GM12891 (cell line): Measurements from ENCODE around the gene TMPRSS5. TPM values are rescaled to one million over a fixed set of nuclear protein-coding genes. Genes with fewer than 3 reads are reported as not detected.

Experiments
- DNase-seq: peaks from one replicate; pipeline ENCODE4 v3.0.0; 2011; ENCODE audit warnings: low spot score; ENCODE audit not compliant: insufficient read length
- FAIRE-seq: peaks from 2 replicates; lab custom pipeline; 2011; peaks lifted over from hg19 to GRCh38; lab: Jason Lieb, UNC
- PAX5 ChIP-seq: IDR thresholded peaks from 2 replicates; pipeline ENCODE4 v1.6.1; 2011; ENCODE audit warnings: low read length, moderate library complexity, mild to moderate bottlenecking; ENCODE audit not compliant: insufficient read depth, severe bottlenecking
- POLR2A ChIP-seq: IDR thresholded peaks from 2 replicates; pipeline ENCODE4 v1.6.1; 2011; ENCODE audit warnings: low read depth, low read length, control low read depth
- POLR2AphosphoS5 ChIP-seq: IDR thresholded peaks from 2 replicates; pipeline ENCODE4 v1.6.1; 2011; ENCODE audit warnings: low read depth, low read length, control low read depth
- POU2F2 ChIP-seq: IDR thresholded peaks from 2 replicates; pipeline ENCODE4 v1.6.1; 2011; ENCODE audit warnings: low read depth, mild to moderate bottlenecking, control low read depth, low read length, moderate library complexity
- SPI1 ChIP-seq: IDR thresholded peaks from 2 replicates; pipeline ENCODE4 v1.6.1; 2011; ENCODE audit warnings: low read depth, low read length, control low read depth
- TAF1 ChIP-seq: IDR thresholded peaks from 2 replicates; pipeline ENCODE4 v1.6.1; 2011; ENCODE audit warnings: low read depth, low read length, control low read depth
- polyA plus RNA-seq: library from polyadenylated mRNA; unstranded; fragments of >200 nt; gene quantifications from one replicate; pipeline ENCODE4 v1.2.1, GENCODE V29; 2012; ENCODE audit warnings: low read depth, missing spikeins, inconsistent platforms; ENCODE audit not compliant: missing spikeins

TMPRSS5 gene
- 0.23 TPM for polyA plus RNA-seq

DNA sequence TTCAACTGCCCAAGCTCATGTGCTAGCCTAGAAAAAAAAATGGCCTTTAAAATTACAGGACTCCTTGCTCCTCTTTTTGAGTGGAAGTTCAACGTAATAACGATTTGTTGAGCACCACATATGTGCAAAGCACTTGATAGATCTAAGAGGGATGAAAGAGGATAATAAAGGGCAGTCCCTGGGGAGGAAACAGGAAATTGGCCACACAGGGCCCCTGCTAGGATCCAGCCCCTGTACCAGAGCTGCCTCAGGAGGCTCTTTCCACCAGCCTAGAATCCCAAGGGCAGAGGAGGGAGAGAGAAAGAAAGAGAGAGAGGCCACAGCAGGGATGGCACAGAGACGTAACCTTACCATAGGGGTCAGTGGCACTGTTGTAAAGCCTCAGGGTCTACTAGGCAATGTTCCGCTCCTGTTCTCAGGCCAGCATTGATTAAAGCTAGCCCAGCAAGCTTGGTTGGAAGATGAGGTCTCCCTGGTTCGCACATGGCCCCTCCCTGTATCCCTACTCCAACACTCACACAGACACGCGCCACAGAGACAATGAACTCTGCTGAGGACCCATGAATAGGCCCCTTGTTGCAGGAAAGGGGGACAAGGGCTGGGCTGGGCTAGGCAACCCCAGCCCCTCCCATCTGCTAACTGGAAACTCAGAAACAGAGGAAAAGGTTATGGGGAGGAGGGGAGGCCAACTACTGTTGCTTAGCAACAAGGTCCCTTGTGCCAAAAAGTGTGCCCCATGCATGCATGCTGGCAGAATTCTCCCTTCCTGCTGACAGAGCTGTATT is at the start of gene TMPRSS5:
TSS of gene TMPRSS5 (minus strand) at position 438 of the 785 bp plus-strand sequence. CDS start at position 354, 84 bp downstream.
- TF ChIP-seq TAF1, result no peak
- no peak for TF ChIP-seq POU2F2
- TF ChIP-seq PAX5, result no peak
- no peak for TF ChIP-seq POLR2AphosphoS5
- no peak for TF ChIP-seq POLR2A
- TF ChIP-seq SPI1, result no peak
- DNase-seq, result no peak
- no peak for FAIRE-seq

DNA sequence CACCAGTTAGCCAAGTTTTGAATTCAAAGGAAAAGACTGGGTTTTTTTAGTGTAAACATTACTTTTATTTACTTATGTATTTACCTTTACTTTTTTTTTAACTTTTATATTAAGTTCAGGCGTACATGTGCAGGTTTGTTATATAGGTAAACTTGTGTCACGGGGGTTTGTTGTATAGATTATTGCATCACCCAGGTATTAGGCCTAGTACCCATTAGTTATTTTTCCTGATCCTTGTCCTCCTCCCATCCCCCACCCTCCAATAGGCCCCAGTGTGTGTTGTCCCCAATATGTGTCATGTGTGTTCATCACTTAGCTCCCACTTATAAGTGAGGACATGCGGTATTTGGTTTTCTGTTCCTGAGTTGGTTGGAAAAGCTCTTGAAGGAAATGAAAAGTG is 46.8 kb upstream of the TMPRSS5 start:
- TF ChIP-seq TAF1 (no peak), POLR2A (no peak), POLR2AphosphoS5 (no peak), POU2F2 (no peak), SPI1 (no peak), PAX5 (no peak)
- DNase-seq (no peak), FAIRE-seq (no peak)

- TF ChIP-seq POU2F2 (no peak), POLR2A (no peak), PAX5 (no peak), POLR2AphosphoS5 (no peak), TAF1 (no peak), SPI1 (no peak)
- FAIRE-seq (no peak), DNase-seq (no peak)
Observed at GRCh38 chr11:113736323-113736722, 30.2 kb upstream of the TMPRSS5 start.

GRCh38 chr11:113732092-113732491 is 26.0 kb upstream of the TMPRSS5 start:
- DNase-seq (no peak), FAIRE-seq (no peak)
- TF ChIP-seq POLR2AphosphoS5, result no peak

DNA sequence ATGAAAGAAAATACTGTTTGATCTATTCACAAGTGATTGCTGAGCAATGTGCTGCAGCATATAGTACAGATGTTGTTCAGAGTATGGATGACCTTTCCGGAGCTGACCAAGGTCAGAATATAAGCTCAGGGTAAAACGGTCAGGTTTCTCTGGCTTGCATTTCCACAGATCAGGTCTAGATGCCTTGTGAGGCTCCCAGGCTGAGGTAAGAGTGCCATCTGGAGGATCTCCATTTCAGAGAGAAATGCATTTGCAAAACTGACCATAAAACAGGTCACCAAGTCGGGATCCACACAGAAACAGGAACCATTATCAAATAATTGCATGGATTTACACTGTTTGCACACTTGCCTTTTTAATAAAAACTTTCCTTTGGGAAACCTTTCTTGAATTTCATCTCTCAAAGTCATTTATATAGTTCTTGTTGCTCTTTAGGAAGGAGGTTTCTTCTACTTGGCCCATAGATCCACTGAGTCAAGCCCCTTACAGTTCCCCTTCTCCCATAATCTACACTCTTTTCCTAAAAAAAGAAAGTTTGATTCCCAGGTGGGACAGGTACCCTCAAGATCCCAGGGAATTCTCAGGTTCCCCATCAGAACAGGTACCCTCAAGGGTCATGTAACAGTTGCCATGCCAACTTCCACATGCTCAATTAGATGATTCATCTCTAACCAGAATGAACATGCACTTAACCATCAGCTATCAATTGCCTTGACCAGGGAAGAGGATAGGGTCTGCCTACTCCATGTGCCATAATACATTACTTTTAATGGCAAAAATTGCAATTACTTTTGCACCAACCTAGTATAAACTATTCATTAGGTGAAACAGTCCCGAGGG is 25.0 kb upstream of the TMPRSS5 start:
- no peak for FAIRE-seq
- TF ChIP-seq SPI1, result no peak
- TF ChIP-seq POLR2AphosphoS5, result no peak
- no peak for DNase-seq

- FAIRE-seq (no peak), DNase-seq (no peak)
- TF ChIP-seq POLR2AphosphoS5, result no peak
- no peak for TF ChIP-seq PAX5
- TF ChIP-seq TAF1, result no peak
- TF ChIP-seq POLR2A, result no peak
- TF ChIP-seq SPI1, result no peak
- TF ChIP-seq POU2F2, result no peak
Observed at GRCh38 chr11:113729456-113729855, 23.3 kb upstream of the TMPRSS5 start.

GRCh38 chr11:113728814-113729213 is 22.7 kb upstream of the TMPRSS5 start:
- no peak for FAIRE-seq
- TF ChIP-seq SPI1 (0 out of 2 replicates have a peak, but pooled peaks have one; percentile 20), POU2F2 (no peak)
- no peak for DNase-seq

GRCh38 chr11:113725913-113726312 is 19.8 kb upstream of the TMPRSS5 start:
- FAIRE-seq (no peak), DNase-seq (no peak)
- TF ChIP-seq TAF1 (no peak), PAX5 (no peak), POU2F2 (no peak), SPI1 (no peak), POLR2AphosphoS5 (no peak), POLR2A (no peak)

DNA sequence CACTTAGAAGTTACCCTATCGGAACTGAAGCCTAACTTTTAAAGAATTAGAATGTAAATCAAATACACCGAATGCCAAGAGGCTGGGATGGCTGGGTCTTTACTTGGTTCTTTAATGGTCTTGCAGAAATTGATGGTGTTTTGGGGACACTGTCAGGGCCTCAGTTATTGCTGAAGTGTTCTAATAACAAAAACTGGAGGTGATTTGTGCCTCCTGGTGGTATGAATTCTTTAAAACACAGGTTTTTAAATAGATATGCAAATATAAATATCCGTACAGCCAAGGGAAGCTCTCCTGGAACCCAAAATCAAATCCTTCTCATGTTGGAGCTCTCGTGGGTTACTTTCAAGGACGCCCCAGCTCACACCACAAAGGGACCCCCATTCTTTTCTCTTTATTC is 19.3 kb upstream of the TMPRSS5 start:
- FAIRE-seq (no peak), DNase-seq (no peak)
- no peak for TF ChIP-seq POU2F2
- no peak for TF ChIP-seq PAX5
- no peak for TF ChIP-seq SPI1
- no peak for TF ChIP-seq POLR2A
- no peak for TF ChIP-seq TAF1
- no peak for TF ChIP-seq POLR2AphosphoS5
